IPS-15b (cell line): ENCODE results near the gene CAPN5.

Experiments
- H3K27me3 ChIP-seq: one replicate; pipeline ENCODE4 v1.6.1; 2013; ENCODE audit warnings: low read length; ENCODE audit not compliant: control insufficient read depth, insufficient read depth
- H3K36me3 ChIP-seq: one replicate; pipeline ENCODE4 v1.6.1; 2013; ENCODE audit warnings: low read length; ENCODE audit not compliant: control insufficient read depth, insufficient read depth
- H3K4me1 ChIP-seq: one replicate; pipeline ENCODE4 v1.6.1; 2013; ENCODE audit warnings: mild to moderate bottlenecking, low read length; ENCODE audit not compliant: control insufficient read depth, insufficient read depth
- H3K4me3 ChIP-seq: one replicate; pipeline ENCODE4 v1.5.1; 2013; ENCODE audit warnings: low read depth, low read length
- H3K9ac ChIP-seq: one replicate; pipeline ENCODE4 v1.6.1; 2013; ENCODE audit warnings: low read depth, mild to moderate bottlenecking, low read length
- H3K9me3 ChIP-seq: one replicate; pipeline ENCODE4 v1.6.1; 2013; ENCODE audit warnings: mild to moderate bottlenecking, low read length; ENCODE audit not compliant: control insufficient read depth, insufficient read depth

The CAPN5 gene

GRCh38 chr11:77118971-77119370, 52.2 kb downstream of the CAPN5 start:
- H3K9me3 ChIP-seq = no peaks in the 10 kb centered on the region

GRCh38 chr11:77119531-77119936, 52.8 kb downstream of the CAPN5 start:
- Histone ChIP-seq H3K9ac (no peak overlapping the region), H3K27me3 (no peaks in the 10 kb centered on the region), H3K4me1 (no peaks in the 10 kb centered on the region), H3K4me3 (no peak overlapping the region), H3K9me3 (no peaks in the 10 kb centered on the region), H3K36me3 (peaks cover 16% of the 10 kb centered on the region)

More at GRCh38 chr11:77118971-77119370, 52.2 kb downstream of the CAPN5 start:
- H3K9ac ChIP-seq = no peak overlapping the region
- no peaks in the 10 kb centered on the region for H3K4me1 ChIP-seq
- H3K36me3 ChIP-seq = peaks cover 16% of the 10 kb centered on the region
- no peaks in the 10 kb centered on the region for H3K27me3 ChIP-seq
- no peak overlapping the region for H3K4me3 ChIP-seq

GRCh38 chr11:77120571-77120970, 53.8 kb downstream of the CAPN5 start:
- no peaks in the 10 kb centered on the region for H3K4me1 ChIP-seq
- no peaks in the 10 kb centered on the region for H3K9me3 ChIP-seq
- H3K4me3 ChIP-seq = no peak overlapping the region
- H3K27me3 ChIP-seq = no peaks in the 10 kb centered on the region
- no peak overlapping the region for H3K9ac ChIP-seq
- H3K36me3 ChIP-seq = peaks cover 16% of the 10 kb centered on the region

- Histone ChIP-seq H3K4me1 (no peaks in the 10 kb centered on the region), H3K9me3 (no peaks in the 10 kb centered on the region), H3K36me3 (peaks cover 16% of the 10 kb centered on the region), H3K9ac (no peak overlapping the region), H3K27me3 (no peaks in the 10 kb centered on the region), H3K4me3 (no peak overlapping the region)
Measured at GRCh38 chr11:77121096-77121640, 54.4 kb downstream of the CAPN5 start.

- Histone ChIP-seq H3K4me1 (no peaks in the 10 kb centered on the region), H3K27me3 (no peaks in the 10 kb centered on the region)
Measured at GRCh38 chr11:77121876-77122575, 55.3 kb downstream of the CAPN5 start.

GRCh38 chr11:77122576-77123212, 55.9 kb downstream of the CAPN5 start:
- peaks cover 16% of the 10 kb centered on the region for H3K36me3 ChIP-seq
- H3K4me3 ChIP-seq = no peak overlapping the region
- peaks cover 3% of the 10 kb centered on the region for H3K4me1 ChIP-seq
- H3K9me3 ChIP-seq = no peaks in the 10 kb centered on the region
- no peaks in the 10 kb centered on the region for H3K27me3 ChIP-seq
- H3K9ac ChIP-seq = no peak overlapping the region

More at GRCh38 chr11:77121876-77122575, 55.3 kb downstream of the CAPN5 start:
- Histone ChIP-seq H3K36me3 (peaks cover 16% of the 10 kb centered on the region), H3K4me3 (no peak overlapping the region), H3K9me3 (no peaks in the 10 kb centered on the region), H3K9ac (no peak overlapping the region)

GRCh38 chr11:77123591-77123990, 56.8 kb downstream of the CAPN5 start:
- no peak overlapping the region for H3K9ac ChIP-seq
- no peaks in the 10 kb centered on the region for H3K27me3 ChIP-seq

GRCh38 chr11:77124041-77124440, 57.3 kb downstream of the CAPN5 start:
- no peak overlapping the region for H3K9ac ChIP-seq
- peaks cover 3% of the 10 kb centered on the region for H3K4me1 ChIP-seq
- peaks cover 12% of the 10 kb centered on the region for H3K36me3 ChIP-seq
- H3K4me3 ChIP-seq = no peak overlapping the region
- no peaks in the 10 kb centered on the region for H3K27me3 ChIP-seq
- H3K9me3 ChIP-seq = no peaks in the 10 kb centered on the region

More at GRCh38 chr11:77123591-77123990, 56.8 kb downstream of the CAPN5 start:
- Histone ChIP-seq H3K9me3 (no peaks in the 10 kb centered on the region), H3K4me1 (peaks cover 3% of the 10 kb centered on the region), H3K4me3 (no peak overlapping the region), H3K36me3 (peaks cover 12% of the 10 kb centered on the region)

- Histone ChIP-seq H3K4me1 (peaks cover 3% of the 10 kb centered on the region), H3K4me3 (no peak overlapping the region), H3K9ac (no peak overlapping the region), H3K36me3 (peaks cover 10% of the 10 kb centered on the region), H3K9me3 (no peaks in the 10 kb centered on the region), H3K27me3 (no peaks in the 10 kb centered on the region)
Measured at GRCh38 chr11:77124488-77124887, 57.7 kb downstream of the CAPN5 start.

- peaks cover 3% of the 10 kb centered on the region for H3K4me1 ChIP-seq
- no peaks in the 10 kb centered on the region for H3K27me3 ChIP-seq
- no peak overlapping the region for H3K9ac ChIP-seq
- no peak overlapping the region for H3K4me3 ChIP-seq
- H3K36me3 ChIP-seq = peaks cover 8% of the 10 kb centered on the region
- no peaks in the 10 kb centered on the region for H3K9me3 ChIP-seq
Measured at GRCh38 chr11:77125191-77125590, 58.4 kb downstream of the CAPN5 start.

GRCh38 chr11:77125695-77126094, 58.9 kb downstream of the CAPN5 start:
- Histone ChIP-seq H3K9me3 (no peaks in the 10 kb centered on the region), H3K27me3 (no peaks in the 10 kb centered on the region), H3K36me3 (peaks cover 6% of the 10 kb centered on the region), H3K4me1 (peaks cover 3% of the 10 kb centered on the region), H3K9ac (no peak overlapping the region), H3K4me3 (no peak overlapping the region)
